GM23338 (cell line): ENCODE measurements around the gene LRRFIP1. TPM values are rescaled to one million over a fixed set of nuclear protein-coding genes. Genes with fewer than 3 reads are reported as not detected.

ENCODE experiments used
- ATAC-seq: fragments of 200-7000 bp; cut with Tn5 transposase; 3 replicates; pipeline ENCODE4 v1.9.1; 2020
- DNase-seq: peaks from one replicate; pipeline ENCODE4 v3.0.0-alpha.2; 2015; ENCODE audit warnings: low spot score
- H2AFZ ChIP-seq: fragments of 200-600 bp; sonication (generic); 2 replicates; pipeline ENCODE4 v1.8.0; 2016; ENCODE audit warnings: antibody characterized with exemption, mild to moderate bottlenecking, moderate library complexity
- H3F3A ChIP-seq: fragments of 200-600 bp; sonication (generic); replicated peaks from 2 replicates; pipeline ENCODE4 v1.8.0; 2017; ENCODE audit warnings: antibody characterized with exemption, mixed run types, low read depth
- H3K27ac ChIP-seq: fragments of 200-600 bp; sonication (generic); 2 replicates; pipeline ENCODE4 v1.6.1; 2016; ENCODE audit warnings: low read depth
- H3K27me3 ChIP-seq: fragments of 200-600 bp; sonication (generic); 2 replicates; pipeline ENCODE4 v1.8.0; 2016; ENCODE audit warnings: mild to moderate bottlenecking, mixed run types, moderate library complexity; ENCODE audit not compliant: insufficient read depth
- H3K36me3 ChIP-seq: fragments of 200-600 bp; sonication (generic); 2 replicates; pipeline ENCODE4 v1.8.0; 2016; ENCODE audit warnings: mild to moderate bottlenecking; ENCODE audit not compliant: insufficient read depth
- H3K4me1 ChIP-seq: fragments of 200-600 bp; sonication (generic); 2 replicates; pipeline ENCODE4 v1.8.0; 2016; ENCODE audit warnings: mild to moderate bottlenecking, moderate library complexity; ENCODE audit not compliant: insufficient read depth
- H3K4me2 ChIP-seq: fragments of 200-600 bp; sonication (generic); 2 replicates; pipeline ENCODE4 v1.7.1; 2017; ENCODE audit warnings: mixed run types
- H3K4me3 ChIP-seq: fragments of 200-600 bp; sonication (generic); 2 replicates; pipeline ENCODE4 v1.6.1; 2016; ENCODE audit warnings: mixed run types
- H3K79me2 ChIP-seq: fragments of 200-600 bp; sonication (generic); replicated peaks from 2 replicates; pipeline ENCODE4 v1.8.0; 2017; ENCODE audit warnings: mild to moderate bottlenecking; ENCODE audit not compliant: insufficient read depth
- H3K9me2 ChIP-seq: fragments of 200-600 bp; sonication (generic); 2 replicates; pipeline ENCODE4 v1.8.0; 2017; ENCODE audit not compliant: insufficient read depth
- H4K20me1 ChIP-seq: fragments of 200-600 bp; sonication (generic); replicated peaks from 2 replicates; pipeline ENCODE4 v1.8.0; 2017; ENCODE audit warnings: mild to moderate bottlenecking; ENCODE audit not compliant: insufficient read depth
- H3K27ac Mint-ChIP-seq: 2 replicates; pipeline ENCODE4 v1.8.0; 2020; ENCODE audit warnings: inconsistent platforms, mild to moderate bottlenecking, moderate library complexity, mixed read lengths
- H3K27me3 Mint-ChIP-seq: 3 replicates; pipeline ENCODE4 v1.8.0; 2022; ENCODE audit warnings: low read depth, mild to moderate bottlenecking, moderate library complexity, mixed read lengths, inconsistent platforms; ENCODE audit not compliant: insufficient read depth, poor library complexity
- H3K36me3 Mint-ChIP-seq: 3 replicates; pipeline ENCODE4 v1.8.0; 2021; ENCODE audit warnings: low read depth, mild to moderate bottlenecking, inconsistent platforms, moderate library complexity, mixed read lengths
- H3K4me1 Mint-ChIP-seq: 3 replicates; pipeline ENCODE4 v1.8.0; 2020; ENCODE audit warnings: mild to moderate bottlenecking, inconsistent platforms, mixed read lengths
- H3K4me3 Mint-ChIP-seq: 3 replicates; pipeline ENCODE4 v1.8.0; 2021; ENCODE audit warnings: moderate library complexity, mild to moderate bottlenecking, inconsistent platforms, mixed read lengths
- H3K9me3 Mint-ChIP-seq: 3 replicates; pipeline ENCODE4 v1.8.0; 2020; ENCODE audit warnings: moderate library complexity, mild to moderate bottlenecking, inconsistent platforms, mixed read lengths
- CREB1 ChIP-seq: fragments of 250-450 bp; sonication (Bioruptor Pico); IDR thresholded peaks from 2 replicates; pipeline ENCODE4 v1.5.0; 2020; ENCODE audit warnings: low read depth, mild to moderate bottlenecking, moderate library complexity
- EZH2 ChIP-seq: fragments of 200-600 bp; sonication (generic); IDR thresholded peaks from one replicate; pipeline ENCODE4 v1.8.0; 2017; ENCODE audit warnings: antibody characterized with exemption, mild to moderate bottlenecking, low read depth; ENCODE audit not compliant: unreplicated experiment
- EZH2phosphoT487 ChIP-seq: fragments of 200-600 bp; sonication (generic); IDR thresholded peaks from one replicate; pipeline ENCODE4 v1.8.1; 2018; ENCODE audit warnings: antibody characterized with exemption; ENCODE audit not compliant: unreplicated experiment
- NANOG ChIP-seq: IDR thresholded peaks from 2 replicates; pipeline ENCODE4 v1.6.1; 2016; ENCODE audit warnings: antibody characterized with exemption, borderline replicate concordance
- POLR2AphosphoS5 ChIP-seq: IDR thresholded peaks from 2 replicates; pipeline ENCODE4 v1.6.1; 2016; ENCODE audit warnings: antibody characterized with exemption, low read depth
- ZNF331 ChIP-seq: fragments of 250-450 bp; sonication (Bioruptor Pico); IDR thresholded peaks from 2 replicates; pipeline ENCODE4 v1.5.0; 2020; ENCODE audit warnings: low read depth, mild to moderate bottlenecking, moderate library complexity
- polyA plus RNA-seq: library from polyadenylated mRNA; unstranded; fragments of >200 nt; fragmentation: Nextera tagmentation; extraction: Ambion mirVana; gene quantifications from 2 replicates; pipeline ENCODE4 v1.2.1, GENCODE V29; 2016
- total RNA-seq: library from RNA; depleted of rRNA; stranded (reverse); fragments of >200 nt; shearing (Covaris generic); gene quantifications from 2 replicates; pipeline ENCODE4 v1.2.3, GENCODE V29; 2014
- TF ChIP-seq, protein P1 (sequence below): fragments of 250-450 bp; sonication (Bioruptor Pico); IDR thresholded peaks from 2 replicates; pipeline ENCODE4 v1.5.0; 2020; ENCODE audit warnings: mild to moderate bottlenecking, moderate library complexity
- TF ChIP-seq, protein P2 (sequence below): IDR thresholded peaks from 2 replicates; pipeline ENCODE4 v1.6.1; 2016; ENCODE audit warnings: antibody characterized with exemption
- TF ChIP-seq, protein P3 (sequence below): IDR thresholded peaks from one replicate; pipeline ENCODE4 v1.6.1; 2018; ENCODE audit warnings: antibody characterized with exemption; ENCODE audit not compliant: unreplicated experiment

Gene LRRFIP1
- total and polyA plus RNA-seq, 2 experiments from 2014 or later, result 59.6 to 178 TPM

DNA sequence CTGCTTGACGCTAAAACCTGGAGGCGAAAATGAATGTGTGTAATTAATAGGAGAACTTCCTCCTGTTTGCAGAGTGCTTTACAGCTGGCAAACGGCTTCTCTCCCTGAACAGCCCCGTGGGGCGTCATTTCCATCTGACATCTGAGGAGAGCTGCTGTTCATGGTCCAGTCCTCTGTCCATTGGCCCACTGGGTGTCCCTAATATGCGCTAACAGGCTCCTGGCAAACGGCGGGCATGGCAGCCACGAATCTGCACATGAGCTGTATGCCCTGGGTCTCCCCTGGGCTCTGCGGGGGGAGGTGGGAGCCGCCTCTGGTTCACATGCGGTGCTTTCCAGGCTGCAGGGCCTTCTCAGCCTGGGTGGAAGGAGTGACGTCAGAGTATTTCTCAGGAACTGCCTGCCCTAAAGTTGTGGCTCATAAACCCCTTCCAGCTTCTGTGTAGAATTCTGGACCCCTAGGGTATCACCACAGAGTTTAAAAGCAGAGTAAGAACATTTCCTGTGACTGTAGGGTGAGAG lies 73.2 kb downstream of the LRRFIP1 start:
- Mint-ChIP-seq H3K27ac (peak overlapping the region; percentile 97), H3K9me3 (no peaks in the 10 kb centered on the region), H3K27me3 (peaks cover 13% of the 10 kb centered on the region), H3K36me3 (no peaks in the 10 kb centered on the region; the same call in 2 of the 3 replicates), H3K4me3 (no peak overlapping the region; the same call in 2 of the 3 replicates), H3K4me1 (peaks cover 85% of the 10 kb centered on the region)
- peaks cover 98% of the 10 kb centered on the region for H3K79me2 ChIP-seq
- H4K20me1 ChIP-seq, result peaks cover 24% of the 10 kb centered on the region
- peaks cover 26% of the 10 kb centered on the region; the same call in 1 of the 2 replicates for H3F3A ChIP-seq
- no peaks in the 10 kb centered on the region for H3K36me3 ChIP-seq
- TF ChIP-seq EZH2phosphoT487, result no peak
- no peak overlapping the region for H2AFZ ChIP-seq
- no peaks in the 10 kb centered on the region for H3K27me3 ChIP-seq
- peaks cover 90% of the 10 kb centered on the region for H3K4me1 ChIP-seq
- H3K27ac ChIP-seq, result peak overlapping the region; percentile 99
- no peaks in the 10 kb centered on the region for H3K9me2 ChIP-seq
- H3K4me3 ChIP-seq, result no peak overlapping the region
- peak overlapping the region; percentile 81 for H3K4me2 ChIP-seq
- ATAC-seq (peak; percentile 6), DNase-seq (peak; percentile 22)

GRCh38 chr2:237701033-237701858 lies 73.9 kb downstream of the LRRFIP1 start:
- Histone ChIP-seq H3K4me2 (peak overlapping the region; percentile 81), H2AFZ (no peak overlapping the region), H3K4me3 (no peak overlapping the region), H3K79me2 (peaks cover 98% of the 10 kb centered on the region), H3K36me3 (no peaks in the 10 kb centered on the region), H3K9me2 (no peaks in the 10 kb centered on the region), H3F3A (peaks cover 26% of the 10 kb centered on the region; the same call in 1 of the 2 replicates), H3K27ac (peak overlapping the region; percentile 99), H4K20me1 (peaks cover 17% of the 10 kb centered on the region), H3K4me1 (peaks cover 86% of the 10 kb centered on the region), H3K27me3 (no peaks in the 10 kb centered on the region)
- peak overlapping the region; percentile 97 for H3K27ac Mint-ChIP-seq
- H3K9me3 Mint-ChIP-seq, result no peaks in the 10 kb centered on the region
- no peaks in the 10 kb centered on the region; the same call in 2 of the 3 replicates for H3K36me3 Mint-ChIP-seq
- DNase-seq (peak; percentile 15), ATAC-seq (no peak)
- peak overlapping the region; percentile 53; the same call in 2 of the 3 replicates for H3K4me3 Mint-ChIP-seq
- peaks cover 15% of the 10 kb centered on the region for H3K27me3 Mint-ChIP-seq
- H3K4me1 Mint-ChIP-seq, result peaks cover 82% of the 10 kb centered on the region
- TF ChIP-seq EZH2, result no peak
- TF ChIP-seq CREB1 (CRISPR knock-in tag), result no peak
- TF ChIP-seq, protein P1, sequence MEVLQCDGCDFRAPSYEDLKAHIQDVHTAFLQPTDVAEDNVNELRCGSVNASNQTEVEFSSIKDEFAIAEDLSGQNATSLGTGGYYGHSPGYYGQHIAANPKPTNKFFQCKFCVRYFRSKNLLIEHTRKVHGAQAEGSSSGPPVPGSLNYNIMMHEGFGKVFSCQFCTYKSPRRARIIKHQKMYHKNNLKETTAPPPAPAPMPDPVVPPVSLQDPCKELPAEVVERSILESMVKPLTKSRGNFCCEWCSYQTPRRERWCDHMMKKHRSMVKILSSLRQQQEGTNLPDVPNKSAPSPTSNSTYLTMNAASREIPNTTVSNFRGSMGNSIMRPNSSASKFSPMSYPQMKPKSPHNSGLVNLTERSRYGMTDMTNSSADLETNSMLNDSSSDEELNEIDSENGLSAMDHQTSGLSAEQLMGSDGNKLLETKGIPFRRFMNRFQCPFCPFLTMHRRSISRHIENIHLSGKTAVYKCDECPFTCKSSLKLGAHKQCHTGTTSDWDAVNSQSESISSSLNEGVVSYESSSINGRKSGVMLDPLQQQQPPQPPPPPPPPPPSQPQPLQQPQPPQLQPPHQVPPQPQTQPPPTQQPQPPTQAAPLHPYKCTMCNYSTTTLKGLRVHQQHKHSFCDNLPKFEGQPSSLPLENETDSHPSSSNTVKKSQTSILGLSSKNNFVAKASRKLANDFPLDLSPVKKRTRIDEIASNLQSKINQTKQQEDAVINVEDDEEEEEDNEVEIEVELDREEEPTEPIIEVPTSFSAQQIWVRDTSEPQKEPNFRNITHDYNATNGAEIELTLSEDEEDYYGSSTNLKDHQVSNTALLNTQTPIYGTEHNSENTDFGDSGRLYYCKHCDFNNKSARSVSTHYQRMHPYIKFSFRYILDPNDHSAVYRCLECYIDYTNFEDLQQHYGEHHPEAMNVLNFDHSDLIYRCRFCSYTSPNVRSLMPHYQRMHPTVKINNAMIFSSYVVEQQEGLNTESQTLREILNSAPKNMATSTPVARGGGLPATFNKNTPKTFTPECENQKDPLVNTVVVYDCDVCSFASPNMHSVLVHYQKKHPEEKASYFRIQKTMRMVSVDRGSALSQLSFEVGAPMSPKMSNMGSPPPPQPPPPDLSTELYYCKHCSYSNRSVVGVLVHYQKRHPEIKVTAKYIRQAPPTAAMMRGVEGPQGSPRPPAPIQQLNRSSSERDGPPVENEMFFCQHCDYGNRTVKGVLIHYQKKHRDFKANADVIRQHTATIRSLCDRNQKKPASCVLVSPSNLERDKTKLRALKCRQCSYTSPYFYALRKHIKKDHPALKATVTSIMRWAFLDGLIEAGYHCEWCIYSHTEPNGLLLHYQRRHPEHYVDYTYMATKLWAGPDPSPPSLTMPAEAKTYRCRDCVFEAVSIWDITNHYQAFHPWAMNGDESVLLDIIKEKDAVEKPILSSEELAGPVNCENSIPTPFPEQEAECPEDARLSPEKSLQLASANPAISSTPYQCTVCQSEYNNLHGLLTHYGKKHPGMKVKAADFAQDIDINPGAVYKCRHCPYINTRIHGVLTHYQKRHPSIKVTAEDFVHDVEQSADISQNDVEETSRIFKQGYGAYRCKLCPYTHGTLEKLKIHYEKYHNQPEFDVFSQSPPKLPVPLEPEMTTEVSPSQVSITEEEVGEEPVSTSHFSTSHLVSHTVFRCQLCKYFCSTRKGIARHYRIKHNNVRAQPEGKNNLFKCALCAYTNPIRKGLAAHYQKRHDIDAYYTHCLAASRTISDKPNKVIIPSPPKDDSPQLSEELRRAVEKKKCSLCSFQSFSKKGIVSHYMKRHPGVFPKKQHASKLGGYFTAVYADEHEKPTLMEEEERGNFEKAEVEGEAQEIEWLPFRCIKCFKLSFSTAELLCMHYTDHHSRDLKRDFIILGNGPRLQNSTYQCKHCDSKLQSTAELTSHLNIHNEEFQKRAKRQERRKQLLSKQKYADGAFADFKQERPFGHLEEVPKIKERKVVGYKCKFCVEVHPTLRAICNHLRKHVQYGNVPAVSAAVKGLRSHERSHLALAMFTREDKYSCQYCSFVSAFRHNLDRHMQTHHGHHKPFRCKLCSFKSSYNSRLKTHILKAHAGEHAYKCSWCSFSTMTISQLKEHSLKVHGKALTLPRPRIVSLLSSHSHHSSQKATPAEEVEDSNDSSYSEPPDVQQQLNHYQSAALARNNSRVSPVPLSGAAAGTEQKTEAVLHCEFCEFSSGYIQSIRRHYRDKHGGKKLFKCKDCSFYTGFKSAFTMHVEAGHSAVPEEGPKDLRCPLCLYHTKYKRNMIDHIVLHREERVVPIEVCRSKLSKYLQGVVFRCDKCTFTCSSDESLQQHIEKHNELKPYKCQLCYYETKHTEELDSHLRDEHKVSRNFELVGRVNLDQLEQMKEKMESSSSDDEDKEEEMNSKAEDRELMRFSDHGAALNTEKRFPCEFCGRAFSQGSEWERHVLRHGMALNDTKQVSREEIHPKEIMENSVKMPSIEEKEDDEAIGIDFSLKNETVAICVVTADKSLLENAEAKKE, result no peak
- TF ChIP-seq, protein P2, sequence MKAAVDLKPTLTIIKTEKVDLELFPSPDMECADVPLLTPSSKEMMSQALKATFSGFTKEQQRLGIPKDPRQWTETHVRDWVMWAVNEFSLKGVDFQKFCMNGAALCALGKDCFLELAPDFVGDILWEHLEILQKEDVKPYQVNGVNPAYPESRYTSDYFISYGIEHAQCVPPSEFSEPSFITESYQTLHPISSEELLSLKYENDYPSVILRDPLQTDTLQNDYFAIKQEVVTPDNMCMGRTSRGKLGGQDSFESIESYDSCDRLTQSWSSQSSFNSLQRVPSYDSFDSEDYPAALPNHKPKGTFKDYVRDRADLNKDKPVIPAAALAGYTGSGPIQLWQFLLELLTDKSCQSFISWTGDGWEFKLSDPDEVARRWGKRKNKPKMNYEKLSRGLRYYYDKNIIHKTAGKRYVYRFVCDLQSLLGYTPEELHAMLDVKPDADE, result no peak
- TF ChIP-seq, protein P3, sequence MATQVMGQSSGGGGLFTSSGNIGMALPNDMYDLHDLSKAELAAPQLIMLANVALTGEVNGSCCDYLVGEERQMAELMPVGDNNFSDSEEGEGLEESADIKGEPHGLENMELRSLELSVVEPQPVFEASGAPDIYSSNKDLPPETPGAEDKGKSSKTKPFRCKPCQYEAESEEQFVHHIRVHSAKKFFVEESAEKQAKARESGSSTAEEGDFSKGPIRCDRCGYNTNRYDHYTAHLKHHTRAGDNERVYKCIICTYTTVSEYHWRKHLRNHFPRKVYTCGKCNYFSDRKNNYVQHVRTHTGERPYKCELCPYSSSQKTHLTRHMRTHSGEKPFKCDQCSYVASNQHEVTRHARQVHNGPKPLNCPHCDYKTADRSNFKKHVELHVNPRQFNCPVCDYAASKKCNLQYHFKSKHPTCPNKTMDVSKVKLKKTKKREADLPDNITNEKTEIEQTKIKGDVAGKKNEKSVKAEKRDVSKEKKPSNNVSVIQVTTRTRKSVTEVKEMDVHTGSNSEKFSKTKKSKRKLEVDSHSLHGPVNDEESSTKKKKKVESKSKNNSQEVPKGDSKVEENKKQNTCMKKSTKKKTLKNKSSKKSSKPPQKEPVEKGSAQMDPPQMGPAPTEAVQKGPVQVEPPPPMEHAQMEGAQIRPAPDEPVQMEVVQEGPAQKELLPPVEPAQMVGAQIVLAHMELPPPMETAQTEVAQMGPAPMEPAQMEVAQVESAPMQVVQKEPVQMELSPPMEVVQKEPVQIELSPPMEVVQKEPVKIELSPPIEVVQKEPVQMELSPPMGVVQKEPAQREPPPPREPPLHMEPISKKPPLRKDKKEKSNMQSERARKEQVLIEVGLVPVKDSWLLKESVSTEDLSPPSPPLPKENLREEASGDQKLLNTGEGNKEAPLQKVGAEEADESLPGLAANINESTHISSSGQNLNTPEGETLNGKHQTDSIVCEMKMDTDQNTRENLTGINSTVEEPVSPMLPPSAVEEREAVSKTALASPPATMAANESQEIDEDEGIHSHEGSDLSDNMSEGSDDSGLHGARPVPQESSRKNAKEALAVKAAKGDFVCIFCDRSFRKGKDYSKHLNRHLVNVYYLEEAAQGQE, result no peak
- no peak for TF ChIP-seq NANOG
- no peak for TF ChIP-seq POLR2AphosphoS5
- TF ChIP-seq ZNF331 (CRISPR knock-in tag), result no peak
